IPS-20b (cell line): ENCODE data around the gene PDZD2.
"Not testable (repeated sequence)": the region's sequence is repeated elsewhere in the genome, so short reads cannot be mapped to it uniquely, and the experiment has no call there.

ENCODE experiments used
- H3K27ac ChIP-seq: one replicate; pipeline ENCODE4 v1.5.1; 2013; ENCODE audit warnings: low read length
- H3K27me3 ChIP-seq: 2 replicates; pipeline ENCODE4 v1.6.1; 2013; ENCODE audit warnings: mild to moderate bottlenecking, low read length, inconsistent platforms; ENCODE audit not compliant: insufficient read depth
- H3K36me3 ChIP-seq: 2 replicates; pipeline ENCODE4 v1.6.1; 2013; ENCODE audit warnings: low read depth, mild to moderate bottlenecking, inconsistent platforms, low read length, moderate library complexity; ENCODE audit not compliant: insufficient read depth
- H3K4me1 ChIP-seq: 2 replicates; pipeline ENCODE4 v1.6.1; 2013; ENCODE audit warnings: mild to moderate bottlenecking, control low read depth, inconsistent platforms, low read length, moderate library complexity; ENCODE audit not compliant: insufficient read depth
- H3K4me3 ChIP-seq: 2 replicates; pipeline ENCODE4 v1.5.1; 2013; ENCODE audit warnings: mild to moderate bottlenecking, low read length, inconsistent platforms
- H3K9ac ChIP-seq: 2 replicates; pipeline ENCODE4 v1.6.1; 2013; ENCODE audit warnings: low read depth, mild to moderate bottlenecking, inconsistent platforms, low read length, moderate library complexity
- H3K9me3 ChIP-seq: 2 replicates; pipeline ENCODE4 v1.6.1; 2013; ENCODE audit warnings: mild to moderate bottlenecking, low read depth, low read length, inconsistent platforms; ENCODE audit not compliant: insufficient read depth

The PDZD2 gene

GRCh38 chr5:31722111-31722510 is 83.2 kb downstream of the PDZD2 start:
- Histone ChIP-seq H3K4me1 (no peaks in the 10 kb centered on the region), H3K4me3 (no peak overlapping the region), H3K27ac (no peak overlapping the region), H3K27me3 (no peaks in the 10 kb centered on the region), H3K9ac (no peak overlapping the region), H3K9me3 (no peaks in the 10 kb centered on the region), H3K36me3 (no peaks in the 10 kb centered on the region)

- Histone ChIP-seq H3K27me3 (no peaks in the 10 kb centered on the region), H3K9ac (no peak overlapping the region), H3K27ac (no peak overlapping the region), H3K4me1 (peaks cover 5% of the 10 kb centered on the region; the same call in 1 of the 2 replicates), H3K4me3 (no peak overlapping the region), H3K9me3 (no peaks in the 10 kb centered on the region), H3K36me3 (no peaks in the 10 kb centered on the region)
Measured at GRCh38 chr5:31725996-31726395, 87.1 kb downstream of the PDZD2 start.

- Histone ChIP-seq H3K4me1 (peaks cover 13% of the 10 kb centered on the region), H3K36me3 (no peaks in the 10 kb centered on the region), H3K27ac (no peak overlapping the region), H3K9me3 (no peaks in the 10 kb centered on the region), H3K27me3 (no peaks in the 10 kb centered on the region), H3K4me3 (no peak overlapping the region), H3K9ac (no peak overlapping the region)
Measured at GRCh38 chr5:31726952-31727351, 88.0 kb downstream of the PDZD2 start.

- H3K9me3 ChIP-seq, result no peaks in the 10 kb centered on the region
Measured at GRCh38 chr5:31728039-31728438, 89.1 kb downstream of the PDZD2 start.

GRCh38 chr5:31728806-31729205 is 89.9 kb downstream of the PDZD2 start:
- peaks cover 13% of the 10 kb centered on the region for H3K4me1 ChIP-seq
- not testable (repeated sequence) for H3K36me3 ChIP-seq, H3K27ac ChIP-seq, H3K4me3 ChIP-seq, H3K9me3 ChIP-seq, H3K27me3 ChIP-seq, H3K9ac ChIP-seq

More at GRCh38 chr5:31728039-31728438, 89.1 kb downstream of the PDZD2 start:
- H3K9ac ChIP-seq, result no peak overlapping the region
- no peak overlapping the region for H3K4me3 ChIP-seq
- no peaks in the 10 kb centered on the region for H3K27me3 ChIP-seq
- H3K36me3 ChIP-seq, result no peaks in the 10 kb centered on the region
- peaks cover 13% of the 10 kb centered on the region for H3K4me1 ChIP-seq
- no peak overlapping the region for H3K27ac ChIP-seq

- Histone ChIP-seq H3K4me1 (peaks cover 17% of the 10 kb centered on the region), H3K36me3 (no peaks in the 10 kb centered on the region), H3K27me3 (no peaks in the 10 kb centered on the region), H3K27ac (no peak overlapping the region), H3K9ac (no peak overlapping the region), H3K4me3 (no peak overlapping the region), H3K9me3 (no peaks in the 10 kb centered on the region)
Measured at GRCh38 chr5:31730139-31730538, 91.2 kb downstream of the PDZD2 start.

- Histone ChIP-seq H3K36me3 (no peaks in the 10 kb centered on the region), H3K9ac (peak overlapping the region; percentile 31; the same call in 1 of the 2 replicates), H3K27ac (no peak overlapping the region), H3K4me1 (peaks cover 18% of the 10 kb centered on the region), H3K9me3 (no peaks in the 10 kb centered on the region), H3K4me3 (no peak overlapping the region), H3K27me3 (no peaks in the 10 kb centered on the region)
Measured at GRCh38 chr5:31731016-31731415, 92.1 kb downstream of the PDZD2 start.

- peak overlapping the region; percentile 31; the same call in 1 of the 2 replicates for H3K9ac ChIP-seq
- no peaks in the 10 kb centered on the region for H3K27me3 ChIP-seq
- H3K27ac ChIP-seq, result no peak overlapping the region
- H3K4me3 ChIP-seq, result no peak overlapping the region
- no peaks in the 10 kb centered on the region for H3K36me3 ChIP-seq
- H3K4me1 ChIP-seq, result peaks cover 18% of the 10 kb centered on the region
- no peaks in the 10 kb centered on the region for H3K9me3 ChIP-seq
Measured at GRCh38 chr5:31731710-31732301, 92.9 kb downstream of the PDZD2 start.

GRCh38 chr5:31732821-31733220 is 93.9 kb downstream of the PDZD2 start:
- not testable (repeated sequence) for H3K9ac ChIP-seq, H3K9me3 ChIP-seq, H3K27ac ChIP-seq, H3K36me3 ChIP-seq, H3K27me3 ChIP-seq, H3K4me3 ChIP-seq
- peaks cover 18% of the 10 kb centered on the region for H3K4me1 ChIP-seq

GRCh38 chr5:31733371-31733770 is 94.4 kb downstream of the PDZD2 start:
- H3K36me3 ChIP-seq, result no peaks in the 10 kb centered on the region
- peaks cover 18% of the 10 kb centered on the region for H3K4me1 ChIP-seq
- H3K4me3 ChIP-seq, result no peak overlapping the region
- no peak overlapping the region for H3K27ac ChIP-seq
- H3K27me3 ChIP-seq, result no peaks in the 10 kb centered on the region
- no peaks in the 10 kb centered on the region for H3K9me3 ChIP-seq
- no peak overlapping the region for H3K9ac ChIP-seq

GRCh38 chr5:31736127-31736526 is 97.2 kb downstream of the PDZD2 start:
- no peak overlapping the region for H3K27ac ChIP-seq
- H3K9me3 ChIP-seq, result no peaks in the 10 kb centered on the region
- H3K4me3 ChIP-seq, result no peak overlapping the region
- peaks cover 13% of the 10 kb centered on the region for H3K4me1 ChIP-seq
- no peaks in the 10 kb centered on the region for H3K36me3 ChIP-seq
- no peaks in the 10 kb centered on the region for H3K27me3 ChIP-seq
- H3K9ac ChIP-seq, result no peak overlapping the region

- H3K27ac ChIP-seq, result no peak overlapping the region
Measured at GRCh38 chr5:31738199-31738598, 99.3 kb downstream of the PDZD2 start.

More at GRCh38 chr5:31738199-31738598, 99.3 kb downstream of the PDZD2 start:
- H3K36me3 ChIP-seq, result no peaks in the 10 kb centered on the region
- no peaks in the 10 kb centered on the region for H3K9me3 ChIP-seq
- H3K4me1 ChIP-seq, result peaks cover 5% of the 10 kb centered on the region; the same call in 1 of the 2 replicates
- no peaks in the 10 kb centered on the region for H3K27me3 ChIP-seq
- H3K9ac ChIP-seq, result no peak overlapping the region
- H3K4me3 ChIP-seq, result no peak overlapping the region
